Measurements from ENCODE around the gene FLYWCH2.
"Not testable (repeated sequence)": the region's sequence is repeated elsewhere in the genome, so short reads cannot be mapped to it uniquely, and the experiment has no call there.

Gene FLYWCH2

GRCh38 chr16:2914233-2914632 lies 31.2 kb downstream of the FLYWCH2 start:
- no peak for DNase-seq (ENCODE audit: low spot score)

- no peak for DNase-seq (ENCODE audit: low spot score)
These were observed 32.3 kb downstream of the FLYWCH2 start for GRCh38 chr16:2915196-2915929.

GRCh38 chr16:2919511-2920255 lies 36.7 kb downstream of the FLYWCH2 start:
- DNase-seq (ENCODE audit: low spot score): peak; percentile 51

- DNase-seq (ENCODE audit: low spot score): no peak
These were observed 40.5 kb downstream of the FLYWCH2 start for GRCh38 chr16:2923481-2923880.

- DNase-seq (ENCODE audit: low spot score): no peak
These were observed 42.1 kb downstream of the FLYWCH2 start for GRCh38 chr16:2924901-2925755.

- no peak for DNase-seq (ENCODE audit: low spot score)
These were observed 43.1 kb downstream of the FLYWCH2 start for GRCh38 chr16:2925951-2926649.

- no peak for DNase-seq (ENCODE audit: low spot score)
These were observed 43.6 kb downstream of the FLYWCH2 start for GRCh38 chr16:2926650-2926999.

GRCh38 chr16:2927010-2927646 lies 44.1 kb downstream of the FLYWCH2 start:
- DNase-seq (ENCODE audit: low spot score): peak; percentile 81

- DNase-seq (ENCODE audit: low spot score): not testable (repeated sequence)
These were observed 45.1 kb downstream of the FLYWCH2 start for GRCh38 chr16:2928151-2928550.

GRCh38 chr16:2928796-2929195 lies 45.8 kb downstream of the FLYWCH2 start:
- no peak for DNase-seq (ENCODE audit: low spot score)

- DNase-seq (ENCODE audit: low spot score): no peak
These were observed 46.7 kb downstream of the FLYWCH2 start for GRCh38 chr16:2929693-2930092.

GRCh38 chr16:2930236-2930635 lies 47.2 kb downstream of the FLYWCH2 start:
- no peak for DNase-seq (ENCODE audit: low spot score)

GRCh38 chr16:2931231-2931914 lies 48.4 kb downstream of the FLYWCH2 start:
- DNase-seq (ENCODE audit: low spot score): not testable (repeated sequence)

GRCh38 chr16:2933136-2933535 lies 50.1 kb downstream of the FLYWCH2 start:
- DNase-seq (ENCODE audit: low spot score): no peak

- no peak for DNase-seq (ENCODE audit: low spot score)
These were observed 50.7 kb downstream of the FLYWCH2 start for GRCh38 chr16:2933701-2934100.

- DNase-seq (ENCODE audit: low spot score): no peak
These were observed 51.4 kb downstream of the FLYWCH2 start for GRCh38 chr16:2934450-2934849.

- no peak for DNase-seq (ENCODE audit: low spot score)
These were observed 53.5 kb downstream of the FLYWCH2 start for GRCh38 chr16:2936436-2937011.

- no peak for DNase-seq (ENCODE audit: low spot score)
These were observed 54.2 kb downstream of the FLYWCH2 start for GRCh38 chr16:2937170-2937569.

- DNase-seq (ENCODE audit: low spot score): no peak
These were observed 55.2 kb downstream of the FLYWCH2 start for GRCh38 chr16:2938206-2938605.

- no peak for DNase-seq (ENCODE audit: low spot score)
These were observed 57.0 kb downstream of the FLYWCH2 start for GRCh38 chr16:2939968-2940367.

GRCh38 chr16:2942045-2942444 lies 59.0 kb downstream of the FLYWCH2 start:
- DNase-seq (ENCODE audit: low spot score): no peak
